H4 (cell line): ENCODE measurements around the gene DENND2C. TPM values are rescaled to one million over a fixed set of nuclear protein-coding genes. Genes with fewer than 3 reads are reported as not detected.

Experiments
- DNase-seq: peaks from one replicate; pipeline ENCODE4 v3.0.0-alpha.2; 2015; ENCODE audit warnings: low spot score
- total RNA-seq: library from RNA; depleted of rRNA; stranded (reverse); fragments of >200 nt; shearing (Covaris generic); gene quantifications from 2 replicates; pipeline ENCODE4 v1.2.3, GENCODE V29; 2014; rRNA removed

The DENND2C gene, protein sequence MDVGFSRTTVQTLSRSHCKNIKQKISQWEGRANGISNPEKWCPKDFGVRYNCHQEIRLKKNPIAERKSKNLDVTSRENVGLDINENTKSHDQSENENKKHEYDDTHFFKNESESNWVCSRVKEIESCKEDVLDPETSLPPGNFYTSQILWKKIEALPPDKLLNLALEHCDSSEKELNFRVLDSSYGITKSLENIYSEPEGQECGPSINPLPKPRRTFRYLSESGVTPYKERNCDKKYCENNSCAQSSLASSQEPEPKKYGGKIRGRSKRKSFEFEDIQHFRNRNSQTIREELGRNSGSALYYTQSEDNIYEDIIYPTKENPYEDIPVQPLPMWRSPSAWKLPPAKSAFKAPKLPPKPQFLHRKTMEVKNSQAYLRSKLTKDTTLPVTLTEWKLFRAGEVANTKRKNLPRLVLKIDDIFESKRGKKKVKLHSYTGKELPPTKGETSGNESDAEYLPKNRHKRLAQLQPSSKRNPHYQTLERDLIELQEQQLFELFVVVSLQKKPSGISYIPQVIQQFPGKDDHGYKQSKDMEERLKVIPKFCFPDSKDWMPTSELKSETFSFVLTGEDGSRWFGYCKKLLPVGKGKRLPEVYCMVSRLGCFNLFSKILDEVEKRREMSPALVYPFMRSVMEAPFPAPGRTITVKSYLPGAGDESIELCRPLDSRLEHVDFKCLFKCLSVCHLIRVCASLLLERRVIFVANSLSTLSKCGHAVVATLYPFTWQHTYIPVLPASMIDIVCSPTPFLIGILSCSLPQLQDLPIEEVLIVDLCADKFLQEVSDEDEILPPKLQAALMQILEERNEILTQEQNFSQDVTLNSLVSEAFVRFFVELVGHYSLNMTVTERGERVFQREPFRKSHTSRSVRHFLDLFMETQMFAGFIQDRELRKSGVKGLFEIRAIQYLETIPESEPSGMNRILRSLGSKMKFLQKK
- total RNA-seq: 0.39 and 0.62 TPM in 2 replicates

DNA sequence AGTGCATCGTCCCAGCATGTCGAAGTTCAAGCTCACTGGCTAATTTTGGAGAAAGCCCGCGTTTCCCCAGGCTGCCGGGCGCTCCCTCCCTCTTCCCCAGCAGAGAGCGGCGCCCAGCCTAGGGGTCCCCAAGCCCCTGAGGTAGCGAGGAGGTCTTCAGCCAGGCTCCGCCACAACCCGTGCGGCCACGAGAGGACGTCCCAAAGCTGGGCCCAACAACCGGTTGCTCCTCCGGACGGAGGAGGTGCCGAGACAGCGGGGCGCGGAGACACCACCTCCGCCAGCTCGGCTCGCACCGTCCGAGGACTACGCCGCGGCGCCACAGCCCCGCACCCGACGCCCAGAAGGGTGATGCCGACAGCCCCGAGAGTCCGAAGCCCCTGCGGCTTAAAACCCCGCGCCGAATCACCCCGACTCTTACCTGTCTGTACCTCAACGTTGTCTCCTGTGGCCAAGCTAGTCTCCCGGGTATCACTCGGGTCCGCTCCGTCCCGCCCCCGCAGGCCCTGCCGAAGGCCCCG, at the start of gene DENND2C:
Gene DENND2C, minus strand, starts transcription at position 488 of the 521 bp plus-strand sequence. CDS start 44,065 bp downstream, outside the sequence.
- no peak for DNase-seq

DNA sequence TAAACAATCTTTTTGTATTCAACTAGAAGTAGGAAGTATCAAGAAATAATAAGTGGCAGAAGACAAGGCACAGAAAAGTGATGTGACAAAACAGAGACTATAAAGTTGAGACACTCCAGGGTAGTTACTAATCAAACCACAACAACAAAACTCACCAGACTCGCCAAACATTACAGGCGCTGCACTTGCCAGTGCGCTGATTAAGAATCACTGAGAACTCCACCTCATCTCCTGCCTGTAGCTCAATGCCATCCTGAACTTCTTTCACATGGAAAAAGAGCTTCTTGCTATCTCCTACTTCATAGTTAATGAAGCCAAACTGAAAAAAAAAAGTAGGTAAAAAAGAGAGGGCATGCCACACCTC, 49.6 kb upstream of the DENND2C start:
- DNase-seq: no peak

DNA sequence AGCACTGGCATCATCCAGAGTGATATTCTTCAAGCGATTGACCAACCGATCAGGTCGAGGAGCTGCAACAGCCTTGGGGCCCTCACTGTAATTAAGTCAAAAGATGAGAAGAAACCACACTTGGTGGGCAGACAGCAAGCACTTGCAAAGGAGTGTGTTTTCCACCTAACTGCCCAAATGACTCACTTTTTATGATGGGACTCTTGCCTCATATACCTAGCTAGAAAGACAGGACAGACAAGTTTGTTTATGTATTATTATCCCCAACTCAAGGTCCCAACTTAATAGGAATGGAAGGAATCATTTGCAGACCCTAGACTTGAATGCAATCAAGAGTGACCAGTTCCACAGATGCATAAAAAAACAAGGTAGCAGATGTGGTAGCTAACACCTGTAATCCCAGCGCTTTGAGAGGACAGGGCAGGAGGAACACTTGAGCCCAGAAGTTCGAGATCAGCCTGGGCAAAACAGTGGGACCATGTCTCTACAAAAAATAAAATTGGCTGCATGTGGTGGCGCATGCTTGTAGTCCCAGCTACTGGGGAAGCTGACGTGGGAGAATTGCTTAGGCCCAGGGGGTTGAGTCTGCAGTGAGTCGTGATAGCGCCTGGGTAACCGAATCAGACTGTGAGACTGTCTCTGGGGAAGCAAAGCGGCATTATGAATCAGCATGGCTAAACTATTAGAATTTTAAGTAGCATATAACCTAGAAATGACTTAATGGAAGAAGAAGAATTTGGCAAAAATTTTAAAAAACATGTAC, 49.0 kb upstream of the DENND2C start:
- no peak for DNase-seq

DNA sequence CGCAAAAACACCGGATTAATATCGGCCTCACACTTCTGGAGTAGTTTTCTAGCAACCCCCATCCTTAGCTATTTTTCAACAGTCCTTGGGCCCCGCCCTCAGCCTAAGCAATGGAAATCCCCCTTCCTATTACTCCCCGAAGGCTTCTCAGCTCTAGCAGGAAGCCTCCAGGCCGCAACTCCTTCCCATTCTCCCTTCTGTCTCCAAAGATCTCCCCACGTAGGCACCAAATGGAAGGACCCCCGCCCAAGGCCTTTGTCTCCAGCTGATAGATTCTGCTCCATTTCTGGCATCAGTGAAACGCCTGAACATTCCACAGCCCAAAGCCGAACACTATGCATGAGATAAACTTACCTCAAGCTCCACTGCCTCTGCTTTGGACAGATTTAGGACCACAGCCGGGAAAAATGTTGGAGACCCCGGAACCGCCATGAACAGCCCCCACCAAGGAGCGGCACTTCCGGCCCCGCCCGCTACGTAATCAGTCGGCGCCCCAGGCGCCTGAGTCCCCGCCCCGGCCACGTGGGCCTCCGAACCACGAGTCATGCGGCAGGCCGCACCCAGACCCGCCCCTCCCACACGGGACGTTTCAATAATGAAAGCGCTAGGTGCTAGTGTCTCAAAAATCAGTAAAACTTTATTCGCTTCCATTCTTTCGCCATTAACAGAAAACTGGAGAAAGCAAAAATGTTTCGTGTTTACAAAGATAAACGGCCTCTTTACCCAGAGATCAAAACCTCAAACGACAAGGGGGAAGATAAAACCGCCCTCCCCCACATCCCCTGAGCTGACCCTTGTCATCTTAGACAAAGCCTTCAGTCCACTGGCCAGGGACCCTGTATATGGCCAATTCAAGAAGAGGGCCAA, 46.7 kb upstream of the DENND2C start, which contains the start of gene NRAS:
Gene NRAS, minus strand, starts transcription at position 468 of the 867 bp plus-strand sequence. CDS start 611 bp downstream, outside the sequence.
- DNase-seq: peak; percentile 68

DNA sequence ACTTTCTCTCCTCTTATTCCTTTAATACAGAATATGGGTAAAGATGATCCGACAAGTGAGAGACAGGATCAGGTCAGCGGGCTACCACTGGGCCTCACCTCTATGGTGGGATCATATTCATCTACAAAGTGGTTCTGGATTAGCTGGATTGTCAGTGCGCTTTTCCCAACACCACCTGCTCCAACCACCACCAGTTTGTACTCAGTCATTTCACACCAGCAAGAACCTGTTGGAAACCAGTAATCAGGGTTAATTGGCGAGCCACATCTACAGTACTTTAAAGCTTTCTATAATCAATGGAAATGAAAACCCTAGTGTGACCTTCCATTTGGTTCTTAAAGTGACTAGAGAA, 46.1 kb upstream of the DENND2C start:
- no peak for DNase-seq

DNA sequence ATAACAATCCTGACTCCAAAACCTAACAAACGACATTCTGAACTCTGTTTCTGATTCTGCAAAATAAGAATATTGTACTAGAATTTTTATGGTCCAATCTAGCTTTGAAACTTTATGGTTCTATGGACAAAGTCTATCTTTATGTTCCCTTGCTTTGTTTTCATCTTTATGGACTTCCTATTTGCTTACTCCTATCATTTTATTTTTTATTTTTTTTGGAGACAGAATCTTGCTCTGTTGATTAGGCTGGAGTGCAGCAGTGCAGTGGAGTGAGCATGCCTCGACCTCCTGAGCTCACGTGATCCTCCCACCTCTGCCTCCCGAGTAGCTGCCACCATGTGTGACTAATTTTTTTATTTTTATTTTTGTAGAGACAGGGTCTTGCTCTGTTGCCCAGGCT, 43.1 kb upstream of the DENND2C start:
- DNase-seq: no peak

DNA sequence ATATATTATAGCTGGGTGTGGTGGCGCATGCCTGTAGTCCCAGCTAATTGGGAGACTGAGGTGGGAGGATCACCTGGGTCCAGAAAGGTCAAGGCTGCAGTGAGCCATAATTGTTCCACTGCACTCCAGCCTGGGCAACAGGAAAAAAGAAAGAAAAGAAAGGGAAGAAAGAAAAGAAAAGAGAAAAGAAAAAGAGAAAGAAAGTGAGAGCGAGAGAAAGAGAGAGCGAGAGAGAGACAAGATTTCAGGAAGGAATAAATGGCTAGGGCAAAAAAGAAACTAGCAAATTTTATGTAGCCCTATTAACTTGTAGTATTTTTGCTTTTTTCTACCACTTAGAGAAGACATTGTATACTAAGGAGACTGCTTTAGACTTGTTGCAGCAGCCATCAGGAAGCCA, 40.5 kb upstream of the DENND2C start:
- DNase-seq: no peak

DNA sequence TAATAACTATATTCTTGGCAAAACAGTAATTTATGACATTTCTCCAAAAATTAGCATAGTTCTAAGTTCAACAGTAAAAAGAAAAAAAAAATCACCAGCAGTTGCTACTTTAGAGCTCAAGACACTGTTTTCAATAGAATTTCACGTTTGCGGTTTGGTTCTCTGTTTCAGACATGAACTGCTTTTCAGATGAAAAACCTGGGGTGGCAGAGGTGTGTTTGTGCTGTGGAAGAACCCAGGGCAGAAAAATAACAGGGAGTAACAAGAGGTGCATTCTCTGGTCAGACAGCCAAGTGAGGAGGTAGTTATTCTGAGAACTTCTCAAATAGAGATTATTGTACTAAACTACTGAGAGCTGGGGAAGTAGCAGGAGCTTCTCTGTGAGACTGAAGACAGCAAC, 37.8 kb upstream of the DENND2C start:
- no peak for DNase-seq

DNA sequence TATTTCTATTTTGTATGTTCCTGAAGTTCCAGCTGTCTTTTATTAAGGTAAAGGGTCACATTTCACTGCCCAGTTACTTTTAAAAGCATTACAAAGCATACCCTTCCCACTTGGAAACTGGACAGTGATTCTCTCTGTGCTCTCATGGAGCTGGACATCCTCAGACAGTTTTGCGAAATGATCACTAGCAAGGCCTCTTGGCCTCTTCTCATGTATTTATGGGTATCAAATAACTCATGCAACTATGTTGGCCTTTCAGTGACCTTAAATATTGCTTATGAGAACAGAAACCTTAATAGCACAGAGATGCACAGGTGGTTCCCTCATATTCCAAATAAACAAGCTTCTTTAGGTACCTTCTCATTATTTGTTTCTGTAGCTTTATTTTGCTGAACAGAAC, 33.4 kb upstream of the DENND2C start:
- DNase-seq: no peak

DNA sequence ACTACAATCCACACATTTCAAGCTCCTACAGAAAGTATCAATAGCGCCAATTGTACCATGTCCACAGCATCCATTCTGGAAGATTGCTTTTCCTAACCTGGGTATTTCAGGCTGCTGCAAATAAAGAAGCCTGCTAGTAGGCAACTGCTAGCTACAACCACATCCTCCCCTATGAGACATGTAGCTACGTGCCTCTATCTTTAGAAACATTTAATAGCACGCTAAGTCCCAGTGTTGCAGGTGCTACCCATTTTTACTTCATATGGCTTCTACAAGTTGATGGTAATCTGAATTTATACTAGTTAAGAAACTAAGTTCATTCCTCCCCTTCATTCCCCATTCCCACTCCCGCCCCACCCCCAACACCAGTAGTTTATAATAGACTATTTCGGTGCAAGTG, 32.9 kb upstream of the DENND2C start:
- no peak for DNase-seq

DNA sequence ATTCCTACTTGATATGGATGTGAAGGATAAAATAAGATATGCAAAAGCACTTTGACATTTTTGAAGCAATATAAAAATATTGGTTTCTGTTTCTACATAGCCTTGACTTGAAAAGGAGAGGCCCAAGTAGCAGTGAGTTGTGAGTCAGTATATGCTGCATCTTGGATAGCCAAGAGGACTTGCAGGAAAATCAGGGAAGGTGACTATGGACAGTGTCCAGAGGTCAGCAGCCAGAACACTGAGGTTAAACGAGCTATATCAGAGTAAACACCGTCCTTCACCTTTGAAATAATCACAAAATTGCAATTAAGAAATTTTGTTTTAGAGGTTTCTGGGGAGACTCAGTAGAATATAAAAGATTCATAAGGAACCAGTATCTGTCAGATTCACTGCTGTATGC, 32.1 kb upstream of the DENND2C start:
- DNase-seq: no peak

DNA sequence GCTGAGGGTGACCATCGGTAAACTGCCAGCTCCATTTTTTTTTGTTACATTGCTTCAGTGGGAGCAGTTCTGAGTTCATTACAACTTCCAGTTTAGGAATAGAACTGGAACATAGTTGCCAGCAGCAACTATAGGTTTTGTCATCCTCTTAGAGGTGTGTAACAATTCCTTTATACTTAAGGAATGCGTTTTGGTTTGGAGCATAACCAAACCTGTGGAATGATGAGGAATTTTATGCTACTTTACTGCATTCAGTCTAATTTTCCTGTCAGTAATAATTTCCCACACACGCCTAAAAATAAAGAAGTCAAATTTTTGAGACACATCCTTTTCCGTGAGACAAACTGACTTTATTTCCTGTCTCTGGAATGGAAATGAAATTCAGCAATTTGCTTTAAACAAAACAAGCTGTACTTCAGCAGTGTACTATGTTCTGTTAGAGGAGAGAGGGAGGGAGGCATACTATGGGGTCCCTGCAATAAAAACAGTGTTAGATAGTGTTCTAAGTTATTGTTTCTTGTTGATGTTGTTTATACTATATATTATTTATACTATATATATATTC, 30.3 kb upstream of the DENND2C start:
- DNase-seq: no peak

DNA sequence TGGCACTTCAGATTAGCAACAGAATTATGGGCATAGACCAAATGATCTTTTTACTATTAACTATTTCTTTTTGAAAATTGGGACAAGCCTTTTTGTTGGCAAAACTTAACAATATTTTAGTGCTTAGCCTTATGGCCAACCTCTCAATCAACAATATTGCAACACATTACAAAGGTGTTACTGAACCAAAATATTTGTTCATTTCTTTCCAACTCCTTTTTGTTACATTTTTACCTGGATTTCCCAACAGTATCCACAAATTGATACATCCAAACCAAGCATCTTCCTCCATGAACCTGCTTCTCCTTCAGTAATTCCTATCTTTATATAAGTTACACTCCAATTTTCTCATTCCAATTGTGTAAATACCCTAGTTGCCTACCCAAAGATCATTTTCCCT, 27.0 kb upstream of the DENND2C start:
- no peak for DNase-seq

DNA sequence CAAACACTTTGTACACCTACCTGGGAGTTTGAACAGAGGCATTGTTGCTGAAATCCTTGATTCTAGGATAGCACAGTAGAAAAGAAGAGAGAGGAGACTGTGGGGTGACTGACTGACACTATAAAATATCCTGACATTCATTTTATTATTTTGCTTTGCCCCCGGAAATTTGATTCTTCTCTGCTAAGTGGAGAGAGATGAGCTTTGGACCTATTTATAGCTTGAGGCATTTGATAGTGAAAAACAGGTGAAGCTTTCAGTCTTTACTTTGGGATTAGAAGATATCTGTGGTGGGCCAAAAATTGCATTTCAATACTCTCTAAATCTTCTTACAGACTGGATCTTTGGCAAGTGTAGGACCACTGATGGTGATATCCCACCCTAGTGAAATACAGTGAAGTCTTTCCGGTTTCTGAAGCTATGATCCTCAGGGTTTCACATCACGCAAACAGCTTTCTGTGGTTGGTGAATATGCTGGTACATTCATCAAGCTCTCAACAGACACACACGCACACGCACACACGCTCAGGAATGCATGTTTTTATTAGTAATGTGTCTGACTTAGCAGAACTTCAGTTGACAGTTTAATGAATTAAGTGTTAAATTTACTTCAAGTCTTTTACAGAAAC, 25.7 kb upstream of the DENND2C start, which contains the start of gene AMPD1:
Gene AMPD1, minus strand, starts transcription at position 117 of the 629 bp plus-strand sequence. Its CDS starts 75 bp downstream, at position 42.
- no peak for DNase-seq

DNA sequence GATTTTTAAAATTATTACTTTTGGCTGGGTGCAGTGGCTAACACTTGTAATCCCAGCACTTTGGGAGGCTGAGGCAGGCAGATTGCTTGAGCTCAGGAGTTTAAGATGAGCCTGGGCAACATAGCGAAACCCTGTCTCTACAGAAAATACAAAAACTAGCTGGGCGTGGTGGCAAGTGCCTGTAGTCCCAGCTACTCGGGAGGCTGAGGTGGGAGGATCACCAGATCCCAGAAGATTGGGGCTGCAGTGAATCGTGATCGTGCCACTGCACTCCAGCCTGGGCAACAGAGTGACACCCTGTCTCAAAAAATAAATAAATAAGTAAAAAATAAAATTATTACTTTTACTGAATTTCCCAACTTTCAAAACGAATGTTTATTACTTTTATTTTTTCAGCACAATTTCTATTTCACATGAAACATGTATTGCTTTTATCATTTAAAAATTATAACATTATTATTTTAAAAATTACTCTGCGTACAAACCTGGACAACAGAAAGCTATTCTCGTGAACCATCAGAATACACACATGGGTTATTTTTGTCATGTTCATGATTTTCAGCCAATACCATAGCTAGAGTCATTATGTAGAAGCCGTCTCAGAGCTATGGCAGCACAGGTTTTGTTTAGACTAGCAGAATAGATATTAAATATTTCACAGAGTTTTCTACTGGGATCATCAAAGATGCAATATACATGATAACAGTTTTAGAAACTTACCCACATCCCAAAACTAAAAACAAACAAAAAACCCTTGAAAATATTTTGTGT, 24.9 kb upstream of the DENND2C start:
- DNase-seq: no peak

DNA sequence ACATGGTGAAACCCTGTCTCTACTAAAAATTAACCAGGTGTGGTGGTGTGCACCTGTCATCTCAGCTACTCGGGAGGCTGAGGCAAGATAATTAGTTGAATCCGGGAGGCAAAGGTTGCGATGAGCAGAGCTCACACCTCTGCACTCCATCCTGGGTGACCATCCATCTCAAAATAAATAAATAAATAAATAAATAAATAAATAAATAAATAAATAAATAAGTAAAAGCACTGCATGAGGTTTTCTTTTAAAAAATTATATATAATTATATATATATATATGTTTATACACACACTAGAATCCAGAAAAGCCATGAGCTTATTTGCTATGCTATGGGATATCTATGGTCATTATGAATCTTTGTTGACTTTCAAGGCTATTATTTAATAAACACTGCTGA, 23.1 kb upstream of the DENND2C start:
- no peak for DNase-seq

DNA sequence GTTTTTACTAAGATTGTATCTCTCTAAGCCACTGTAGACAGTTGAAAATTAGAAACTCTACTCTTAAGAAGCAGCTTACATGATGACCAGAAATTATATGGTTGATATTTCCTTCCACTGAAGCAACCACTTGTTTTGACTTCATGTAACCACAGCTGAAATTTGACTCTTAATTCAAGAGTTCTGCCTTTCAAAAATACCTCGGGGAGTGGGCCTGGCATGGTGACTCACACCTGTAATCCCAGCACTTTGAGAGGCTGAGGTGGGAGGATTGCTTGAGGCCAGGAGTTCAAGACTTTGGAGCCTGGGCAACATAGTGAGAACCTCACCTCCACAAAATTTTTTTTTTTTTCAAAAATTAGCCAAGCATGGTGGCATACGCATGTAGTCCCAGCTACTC, 21.2 kb upstream of the DENND2C start:
- peak; percentile 37 for DNase-seq

DNA sequence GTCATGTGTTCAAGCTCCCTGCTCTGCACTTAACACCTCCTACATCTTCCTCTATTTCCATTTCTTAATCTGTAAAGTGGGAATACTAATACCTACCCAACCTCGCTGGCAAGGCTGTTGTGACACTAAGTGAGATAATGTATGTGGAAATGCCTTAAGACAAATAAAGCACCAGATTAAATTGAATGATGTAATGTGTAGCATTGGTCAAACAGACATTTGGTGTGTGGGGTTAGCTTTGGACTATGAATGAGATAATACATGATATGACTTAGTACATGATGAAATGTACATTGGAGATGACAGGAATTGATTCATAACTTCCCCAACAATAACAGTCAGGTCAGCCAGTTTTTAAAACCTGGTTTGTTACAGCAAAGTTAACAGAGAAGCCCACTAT, 20.3 kb upstream of the DENND2C start:
- no peak for DNase-seq

DNA sequence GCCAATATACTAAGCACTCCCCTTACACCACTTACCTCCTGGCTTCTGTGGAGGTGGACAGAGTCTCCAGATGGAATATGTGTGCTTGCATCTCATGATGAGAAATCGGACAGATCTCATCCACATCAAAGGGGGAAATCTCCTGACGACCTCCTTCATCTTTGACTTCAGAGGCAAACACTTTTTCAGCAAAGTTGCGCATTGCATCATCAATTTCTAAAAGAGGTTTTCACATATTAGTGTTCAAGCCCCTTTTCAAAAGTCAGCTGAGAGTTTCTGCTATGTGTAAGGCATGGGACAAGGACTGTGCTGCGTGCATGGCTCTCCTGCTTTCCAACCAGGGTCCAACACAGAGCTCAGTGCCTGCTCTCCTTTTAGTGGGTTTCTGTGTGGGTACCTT, 18.7 kb upstream of the DENND2C start:
- DNase-seq: no peak
